ENCODE results near the gene SLIT1.

DNA sequence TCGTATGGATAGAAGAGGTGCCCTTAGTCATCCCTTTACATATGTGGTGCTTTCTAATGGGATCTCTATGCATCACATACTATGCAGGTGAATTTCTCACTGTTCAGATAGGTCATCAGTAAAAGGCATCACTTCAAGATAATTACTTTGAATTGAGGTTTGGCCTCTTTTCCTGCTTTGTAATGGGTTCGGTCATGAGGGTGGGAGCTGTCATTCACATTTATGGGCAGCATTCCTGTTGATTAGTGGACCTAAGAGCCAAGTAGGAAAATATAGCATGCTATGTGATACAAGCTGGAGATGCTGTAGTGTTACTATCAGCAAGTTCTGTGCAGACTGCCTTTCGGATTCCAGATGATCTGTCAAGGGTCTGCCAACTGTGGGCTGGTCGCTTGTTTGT is 197.3 kb downstream of the SLIT1 start:
- no peak for TF ChIP-seq SRF (IDR thresholded peaks at IDR 0.05; ENCODE audit: low read depth, low read length)
- TF ChIP-seq SP4 (IDR thresholded peaks at IDR 0.05; ENCODE audit: low read length) = no peak
- no peak for TF ChIP-seq POU5F1 (IDR thresholded peaks at IDR 0.05; ENCODE audit: low read depth, low read length)
- no peak for TF ChIP-seq TCF12 (IDR thresholded peaks at IDR 0.05; ENCODE audit: low read depth, low read length)
- TF ChIP-seq, protein P1, sequence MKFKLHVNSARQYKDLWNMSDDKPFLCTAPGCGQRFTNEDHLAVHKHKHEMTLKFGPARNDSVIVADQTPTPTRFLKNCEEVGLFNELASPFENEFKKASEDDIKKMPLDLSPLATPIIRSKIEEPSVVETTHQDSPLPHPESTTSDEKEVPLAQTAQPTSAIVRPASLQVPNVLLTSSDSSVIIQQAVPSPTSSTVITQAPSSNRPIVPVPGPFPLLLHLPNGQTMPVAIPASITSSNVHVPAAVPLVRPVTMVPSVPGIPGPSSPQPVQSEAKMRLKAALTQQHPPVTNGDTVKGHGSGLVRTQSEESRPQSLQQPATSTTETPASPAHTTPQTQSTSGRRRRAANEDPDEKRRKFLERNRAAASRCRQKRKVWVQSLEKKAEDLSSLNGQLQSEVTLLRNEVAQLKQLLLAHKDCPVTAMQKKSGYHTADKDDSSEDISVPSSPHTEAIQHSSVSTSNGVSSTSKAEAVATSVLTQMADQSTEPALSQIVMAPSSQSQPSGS (IDR thresholded peaks at IDR 0.05; ENCODE audit: low read length) = no peak

Data from H1 (cell line).